ENCODE measurements around the gene RNF13. TPM values are rescaled to one million over a fixed set of nuclear protein-coding genes. Genes with fewer than 3 reads are reported as not detected.

RNF13 gene
- total and polyA plus RNA-seq, 2 of the 4 experiments (the other 2 are of a cell fraction) = 12.8 to 29.8 TPM

DNA sequence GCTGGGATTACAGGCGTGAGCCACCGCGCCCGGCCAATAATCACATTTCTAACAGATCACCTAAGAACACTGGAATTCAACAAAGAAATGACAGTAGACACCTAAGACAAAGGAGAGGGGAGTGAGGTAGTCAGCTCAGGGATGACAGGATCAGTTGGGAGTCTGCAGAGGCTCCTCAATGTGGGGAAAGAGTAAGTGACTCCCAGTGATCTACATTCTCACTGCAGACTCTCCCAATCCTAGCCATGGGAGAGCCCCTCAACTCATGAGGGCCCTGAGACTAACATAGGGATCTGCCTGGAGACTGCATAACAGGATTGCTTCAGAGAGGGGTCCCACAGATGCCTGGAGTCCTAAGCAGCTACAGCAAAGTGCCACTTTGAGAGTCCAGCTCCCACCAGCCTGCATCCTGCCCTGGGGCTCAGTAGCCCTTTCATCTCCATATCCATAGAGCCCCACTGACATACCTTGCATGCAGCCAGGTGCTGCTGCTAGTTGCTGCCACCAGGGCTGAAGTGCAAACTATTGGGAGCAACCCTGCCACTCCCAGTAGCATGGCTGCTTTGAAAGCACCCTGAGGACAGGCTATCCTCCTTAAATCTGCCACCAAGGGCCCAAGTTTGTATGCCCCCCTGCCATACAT lies 179.5 kb downstream of the RNF13 start:
- Histone ChIP-seq H3K4me3 (ENCODE audit: insufficient read depth, low read depth, low read length) (no peak overlapping the region), H3K79me1 (ENCODE audit: low read depth in 1 of 2, low read length in 2 of 2) (no peaks in the 10 kb centered on the region), H4K5ac (ENCODE audit: low read depth, low read length) (no peak overlapping the region), H3K27me3 (ENCODE audit: control insufficient read depth, insufficient read depth, low read length) (no peaks in the 10 kb centered on the region), H2BK5ac (ENCODE audit: low read depth, low read length, poor library complexity, severe bottlenecking) (no peak overlapping the region), H2BK20ac (ENCODE audit: low read depth, low read length) (no peak overlapping the region), H4K8ac (ENCODE audit: low read depth in 2 of 2, low read length in 2 of 2) (no peak overlapping the region), H3K9me1 (ENCODE audit: insufficient read depth, low read length) (no peaks in the 10 kb centered on the region), H2BK15ac (ENCODE audit: low read depth, low read length) (no peak overlapping the region), H3K9ac (ENCODE audit: low read depth, low read length) (no peak overlapping the region), H3K4me1 (ENCODE audit: control insufficient read depth, insufficient read depth, low read length) (peaks cover 4% of the 10 kb centered on the region), H3K9me3 (ENCODE audit: control insufficient read depth, insufficient read depth, low read length) (peaks cover 7% of the 10 kb centered on the region), H3K36me3 (ENCODE audit: control insufficient read depth, insufficient read depth, low read length) (no peaks in the 10 kb centered on the region), H3K14ac (replicated peaks; ENCODE audit: low read depth, low read length) (no peak overlapping the region), H3K4me2 (ENCODE audit: low read depth, low read length) (no peak overlapping the region), H2AK5ac (ENCODE audit: low read depth, low read length) (no peak overlapping the region), H4K91ac (ENCODE audit: insufficient read depth, low read depth, low read length) (no peak overlapping the region), H3K27ac (ENCODE audit: insufficient read depth, low read length) (no peak overlapping the region), H2AK9ac (replicated peaks; ENCODE audit: low read depth, low read length, poor library complexity) (no peak overlapping the region), H3K23ac (ENCODE audit: low read depth, low read length) (no peak overlapping the region), H2AFZ (replicated peaks; ENCODE audit: low read length, poor library complexity) (no peak overlapping the region), H3K56ac (ENCODE audit: extremely low read depth, insufficient read depth, low read length) (no peak overlapping the region), H3K4ac (ENCODE audit: low read depth, low read length) (no peak overlapping the region), H3K18ac (ENCODE audit: low read depth, low read length) (no peak overlapping the region), H4K20me1 (ENCODE audit: insufficient read depth, low read length) (no peaks in the 10 kb centered on the region), H2BK120ac (ENCODE audit: low read depth, low read length) (no peak overlapping the region)
- POLR2A ChIA-PET (ENCODE audit: unreplicated experiment) = no interaction called here
- TF ChIP-seq, protein P1, sequence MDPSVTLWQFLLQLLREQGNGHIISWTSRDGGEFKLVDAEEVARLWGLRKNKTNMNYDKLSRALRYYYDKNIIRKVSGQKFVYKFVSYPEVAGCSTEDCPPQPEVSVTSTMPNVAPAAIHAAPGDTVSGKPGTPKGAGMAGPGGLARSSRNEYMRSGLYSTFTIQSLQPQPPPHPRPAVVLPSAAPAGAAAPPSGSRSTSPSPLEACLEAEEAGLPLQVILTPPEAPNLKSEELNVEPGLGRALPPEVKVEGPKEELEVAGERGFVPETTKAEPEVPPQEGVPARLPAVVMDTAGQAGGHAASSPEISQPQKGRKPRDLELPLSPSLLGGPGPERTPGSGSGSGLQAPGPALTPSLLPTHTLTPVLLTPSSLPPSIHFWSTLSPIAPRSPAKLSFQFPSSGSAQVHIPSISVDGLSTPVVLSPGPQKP (IDR thresholded peaks at IDR 0.05; ENCODE audit: borderline replicate concordance, low read depth, low read length) = no peak
- TF ChIP-seq RFX5 (IDR thresholded peaks at IDR 0.05; ENCODE audit: low read depth, low read length) (no peak), MXI1 (IDR thresholded peaks at IDR 0.05; ENCODE audit: borderline replicate concordance, low read depth, low read length) (no peak), NFE2L2 (IDR thresholded peaks at IDR 0.05; ENCODE audit: low read depth, low read length) (no peak)
- BruUV-seq (replicated peaks) = no TSS peak
- no peak for DNase-seq
- WGBS, 2 experiments (ENCODE audit: extremely low coverage in 2 of 2, insufficient read length in 1 of 2) = no CpG with 5 or more reads among the region's 4 CpGs
- ATAC-seq (ENCODE audit: low read depth) = no peak
- intact Hi-C loops (cut with micrococcal nuclease) = no loop called here
- in situ Hi-C loops (cut with MboI; ENCODE audit: low sequenced_read_pairs) = no loop called here
- dilution Hi-C loops (cut with HindIII; ENCODE audit: low sequenced_read_pairs, unreplicated experiment) = no loop called here
- CTCF ChIA-PET = no interaction called here

Measured in IMR-90 (cell line).